Epidermal melanocyte (primary cell): ENCODE measurements around the gene CACNA1S.

ENCODE experiments used
- DNase-seq: peaks from one replicate; pipeline ENCODE4 v3.0.0; 2011; ENCODE audit warnings: low spot score; ENCODE audit not compliant: insufficient read length

Gene CACNA1S

DNA sequence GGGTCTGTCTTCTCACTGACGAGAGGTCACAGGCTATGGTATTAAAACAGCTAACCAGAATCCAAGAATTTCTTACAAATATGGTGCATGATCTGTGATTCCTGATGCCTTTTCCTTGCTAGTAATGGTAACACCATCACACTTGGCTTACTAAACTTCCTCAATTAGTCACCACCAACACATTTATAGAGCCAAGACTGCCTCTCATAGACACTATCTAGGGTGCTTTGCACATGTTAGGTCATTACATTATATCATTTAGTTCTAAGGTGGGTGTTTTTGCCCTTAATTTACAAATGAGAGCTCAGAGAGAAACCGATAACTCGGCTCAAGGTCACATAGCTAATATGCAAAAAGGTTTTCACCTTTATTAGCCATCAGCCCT, 97.4 kb downstream of the CACNA1S start:
- no peak for DNase-seq

DNA sequence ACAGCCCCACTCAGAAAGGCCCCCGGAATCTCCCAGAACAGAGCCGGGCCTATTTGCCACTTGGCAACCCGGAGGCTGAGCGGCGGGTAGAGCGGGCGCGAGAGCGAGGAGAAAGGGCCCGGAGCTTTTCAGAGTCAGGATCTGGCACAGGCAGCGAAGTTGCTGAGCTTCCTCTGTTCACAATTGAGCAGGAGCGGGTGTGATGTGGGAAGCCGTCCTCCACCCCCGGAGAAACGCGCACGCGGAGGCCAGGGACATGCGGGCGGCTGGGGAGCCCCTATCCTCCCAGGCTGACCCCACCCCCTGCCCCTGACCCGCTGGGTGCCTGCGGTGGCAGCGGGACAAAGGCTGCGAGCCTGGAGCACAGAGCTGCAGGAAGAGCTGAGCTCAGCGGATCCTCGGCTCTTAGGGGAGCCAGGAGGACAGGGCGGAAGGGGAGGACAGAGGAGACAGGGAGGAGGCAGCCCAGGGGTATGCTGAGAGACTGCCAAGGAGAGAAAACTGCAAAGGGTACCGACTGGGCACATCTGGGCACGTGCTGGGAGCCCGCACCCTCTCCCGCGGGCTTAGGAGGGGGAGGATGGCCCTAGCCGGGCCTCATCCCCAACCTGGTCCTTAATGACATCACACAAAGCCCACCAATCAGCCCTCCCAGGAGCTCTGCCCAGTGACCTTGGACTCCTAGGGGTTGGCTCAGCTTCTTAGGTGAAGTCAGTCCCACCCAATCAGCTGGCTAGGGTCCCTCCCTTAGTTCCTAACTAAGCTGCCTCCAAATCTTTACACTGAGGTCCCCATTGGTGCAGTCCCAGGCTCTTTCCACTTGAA, 98.0 kb downstream of the CACNA1S start:
- no peak for DNase-seq

DNA sequence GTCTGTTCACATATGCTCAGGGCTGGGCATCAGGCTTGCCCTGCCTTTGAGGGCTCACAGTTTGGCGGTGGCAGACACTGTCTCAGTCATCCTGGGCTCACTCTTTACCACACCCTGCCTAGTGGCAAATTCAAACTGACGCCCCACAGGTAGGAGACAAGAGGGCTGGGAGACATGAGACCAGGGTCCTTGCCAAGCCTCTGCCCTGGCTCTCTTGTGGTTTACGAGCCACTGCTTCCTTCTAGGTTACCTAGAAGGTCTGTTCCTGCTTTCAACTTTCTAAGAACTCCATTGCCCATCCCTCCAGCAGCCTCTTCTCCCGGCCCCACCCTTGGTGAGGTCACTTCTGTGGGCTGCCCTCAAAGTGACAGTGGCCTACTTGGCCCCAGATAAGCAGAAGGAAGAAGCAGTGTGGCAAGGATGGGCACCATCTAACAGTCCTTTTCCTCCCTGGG, 99.2 kb downstream of the CACNA1S start:
- no peak for DNase-seq

DNA sequence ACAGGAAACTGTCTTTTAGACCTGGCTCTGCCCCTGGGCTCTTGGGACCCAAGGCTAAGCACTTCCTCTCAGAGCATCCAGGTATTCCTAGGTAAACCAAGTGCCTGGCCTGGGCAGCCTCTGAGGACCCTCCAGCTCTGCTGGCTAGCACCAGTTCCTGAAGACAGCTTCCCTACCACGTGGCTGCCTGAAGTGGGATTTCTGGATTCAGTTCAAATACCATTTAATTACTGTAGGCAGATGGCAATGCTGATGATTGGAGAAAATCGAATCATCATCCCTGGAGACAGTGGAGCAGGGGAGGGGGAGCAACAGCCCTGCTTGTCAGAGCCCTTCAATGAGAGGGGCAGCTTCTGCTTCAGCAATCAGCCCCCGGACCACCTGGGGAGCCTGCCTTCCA, 100.6 kb downstream of the CACNA1S start:
- no peak for DNase-seq

DNA sequence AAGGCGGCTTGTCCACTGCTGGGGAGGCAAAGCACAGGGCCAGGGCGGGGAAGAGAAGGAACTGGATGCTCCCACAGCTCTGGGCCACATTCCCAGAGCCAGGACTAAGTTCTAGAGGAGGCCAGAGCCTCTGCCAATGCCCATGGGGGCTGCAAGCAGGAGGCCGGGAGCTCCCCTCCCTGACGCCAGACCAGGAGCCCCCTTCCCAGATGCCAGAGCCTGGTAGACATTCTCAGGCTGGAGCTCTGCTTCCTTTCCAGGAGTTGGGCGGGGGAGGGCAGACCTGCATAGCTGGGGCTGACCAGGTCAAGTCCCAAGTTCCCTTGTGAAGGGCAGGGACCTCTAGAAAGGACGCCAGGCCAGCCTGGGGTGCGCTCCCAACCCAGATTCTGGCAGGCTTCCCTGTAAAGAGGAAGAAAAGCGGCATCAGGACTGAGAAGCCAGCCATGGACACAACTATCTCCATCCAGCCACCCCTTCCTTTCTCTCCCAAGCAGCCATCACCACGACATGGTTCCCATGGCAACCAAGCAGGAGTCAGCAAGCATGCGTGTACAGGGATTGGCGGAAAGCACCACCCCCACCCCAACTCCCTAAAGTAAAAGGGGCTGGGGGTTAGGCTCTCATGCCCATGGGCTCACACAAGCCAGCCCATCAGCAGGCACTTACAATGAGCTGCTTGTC, 102.1 kb downstream of the CACNA1S start:
- DNase-seq = no peak

DNA sequence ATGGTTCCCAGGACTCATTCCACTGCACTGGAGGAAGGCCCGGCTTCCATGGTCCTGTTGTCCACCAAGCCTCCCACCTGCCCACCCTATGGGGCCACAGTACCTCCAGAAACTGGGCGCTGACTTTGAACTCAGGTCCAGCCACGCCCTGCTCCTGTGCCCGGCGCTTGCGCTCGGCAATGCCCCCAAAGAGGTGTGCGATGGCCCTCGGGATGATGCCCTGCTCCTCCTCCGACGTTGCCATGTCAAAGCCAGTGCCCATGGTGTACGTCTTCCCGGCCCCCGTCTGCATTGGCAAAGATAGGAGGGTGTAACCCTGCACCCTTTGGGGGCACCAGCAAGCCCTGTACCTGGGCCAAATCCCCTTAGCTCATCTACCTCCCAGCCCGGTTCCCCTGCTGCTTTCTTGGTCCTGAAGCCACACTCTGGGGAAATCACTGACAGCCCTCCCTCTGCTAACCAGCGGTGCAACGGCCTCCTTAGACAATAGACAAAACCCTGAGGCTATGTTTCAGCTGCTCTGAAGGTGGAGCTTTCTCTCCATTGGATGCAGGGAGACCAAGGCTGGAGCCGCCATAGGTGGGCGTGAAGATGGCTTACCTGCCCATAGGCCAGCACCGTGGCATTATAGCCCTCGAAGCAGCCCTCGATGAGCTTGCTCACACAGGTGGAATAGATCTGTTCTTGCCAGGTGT, 103.4 kb downstream of the CACNA1S start:
- DNase-seq = no peak

DNA sequence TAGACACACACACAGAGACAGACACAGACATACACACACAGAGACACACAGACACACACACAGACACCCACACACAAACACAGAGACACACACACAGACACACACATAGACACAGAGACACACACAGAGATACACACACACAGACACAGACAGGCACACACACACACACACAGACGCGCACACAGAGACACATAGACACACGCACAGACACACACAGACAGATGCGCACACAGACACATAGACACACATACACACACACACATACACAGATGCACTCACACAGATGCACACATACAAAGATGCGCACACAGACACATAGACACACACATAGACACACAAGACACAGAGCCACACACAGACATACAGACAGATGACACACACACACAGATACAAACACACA, 104.7 kb downstream of the CACNA1S start:
- no peak for DNase-seq

DNA sequence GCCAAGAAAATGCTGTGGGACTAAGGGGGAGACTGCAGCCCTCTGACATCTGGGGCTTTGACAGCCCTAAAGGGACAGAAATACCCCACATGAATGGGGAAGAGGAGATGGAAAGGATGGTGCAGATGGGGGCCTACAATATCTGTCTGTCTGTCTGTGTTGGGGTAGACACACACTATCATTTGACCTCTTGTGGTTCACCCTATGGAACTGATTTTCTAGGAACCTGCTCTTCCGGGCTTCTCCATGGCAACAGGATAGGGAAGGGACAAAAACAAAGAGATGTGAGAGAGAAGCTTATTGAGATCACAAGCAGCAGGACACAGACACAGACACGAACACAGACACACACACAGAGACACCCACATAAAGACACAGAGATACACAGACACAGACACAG, 105.8 kb downstream of the CACNA1S start:
- DNase-seq = no peak

DNA sequence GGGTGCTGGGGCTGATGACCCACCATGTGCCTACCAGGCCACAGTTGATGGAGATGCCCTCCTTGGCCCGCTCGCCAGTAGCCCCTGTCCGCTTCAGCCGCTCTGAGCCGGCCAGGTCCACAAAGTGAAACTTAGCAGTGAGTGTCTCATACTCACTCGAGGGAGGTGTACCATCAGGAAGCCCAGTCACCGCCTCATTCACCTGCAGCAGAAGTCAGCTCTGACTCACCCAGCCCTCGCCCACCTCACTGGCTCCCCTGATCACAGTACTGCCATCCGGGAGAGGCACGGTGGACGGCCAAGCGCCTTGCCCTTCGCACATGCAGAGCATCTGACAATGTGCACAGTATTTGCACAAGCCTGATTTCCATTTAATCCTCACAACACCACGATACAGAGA, 107.5 kb downstream of the CACNA1S start:
- no peak for DNase-seq

DNA sequence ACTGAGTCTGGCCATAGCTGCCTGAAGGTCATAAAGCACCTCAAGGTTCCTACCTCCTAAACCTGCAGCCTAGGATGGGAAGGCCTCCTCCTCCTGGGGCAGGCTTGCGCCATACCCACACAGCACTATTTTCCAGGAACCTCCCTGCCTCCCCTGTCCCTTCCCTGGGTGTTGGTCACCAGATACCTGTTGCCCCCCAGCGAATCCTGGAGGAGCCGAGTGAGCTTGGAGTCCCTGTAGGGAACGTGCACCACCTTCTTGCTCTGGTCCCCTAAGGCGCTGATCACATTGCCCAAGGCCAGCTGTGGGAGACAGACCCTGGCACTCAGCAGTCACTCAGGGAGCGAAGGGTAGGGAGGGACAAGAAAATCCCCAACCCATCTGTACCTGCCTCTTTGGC, 108.1 kb downstream of the CACNA1S start:
- DNase-seq = no peak

DNA sequence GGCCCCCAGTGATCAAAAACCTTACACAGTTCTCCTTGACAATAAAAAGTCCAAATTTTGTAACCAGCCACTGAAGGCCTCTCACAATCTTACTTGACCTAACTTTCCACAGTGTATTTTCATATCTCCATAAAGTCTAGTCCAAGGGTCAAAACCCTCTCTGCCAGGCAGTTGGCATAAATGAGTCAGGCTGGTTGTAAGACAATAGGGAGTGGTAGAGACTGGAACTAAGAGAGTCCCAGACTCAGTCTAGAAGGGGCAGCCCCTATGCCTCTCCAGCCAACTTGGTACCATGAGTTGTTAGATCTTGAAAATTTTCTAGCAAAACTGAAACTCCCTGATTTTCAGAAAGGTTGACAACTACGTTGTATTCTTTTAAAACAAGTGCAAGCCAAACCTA, 109.7 kb downstream of the CACNA1S start:
- DNase-seq = no peak

DNA sequence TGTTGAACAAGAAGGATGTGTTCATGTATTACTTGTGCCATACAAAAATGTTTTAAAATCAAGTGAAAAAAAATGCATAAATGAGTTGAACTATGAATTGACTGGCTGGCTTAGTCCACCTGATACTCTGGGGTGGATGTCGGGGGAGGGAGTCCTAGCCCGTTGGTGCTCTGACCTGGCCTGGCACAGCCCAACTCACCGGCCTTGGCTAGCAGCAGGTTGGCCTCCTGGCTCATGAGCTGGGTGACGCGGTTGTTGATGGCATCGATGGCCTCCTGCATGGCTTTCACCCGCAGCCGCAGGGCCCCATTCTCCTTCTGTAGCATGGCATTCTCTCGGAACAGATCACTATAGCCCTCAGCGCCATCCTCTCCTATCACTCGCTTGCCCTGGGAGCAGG, 110.3 kb downstream of the CACNA1S start:
- no peak for DNase-seq

DNA sequence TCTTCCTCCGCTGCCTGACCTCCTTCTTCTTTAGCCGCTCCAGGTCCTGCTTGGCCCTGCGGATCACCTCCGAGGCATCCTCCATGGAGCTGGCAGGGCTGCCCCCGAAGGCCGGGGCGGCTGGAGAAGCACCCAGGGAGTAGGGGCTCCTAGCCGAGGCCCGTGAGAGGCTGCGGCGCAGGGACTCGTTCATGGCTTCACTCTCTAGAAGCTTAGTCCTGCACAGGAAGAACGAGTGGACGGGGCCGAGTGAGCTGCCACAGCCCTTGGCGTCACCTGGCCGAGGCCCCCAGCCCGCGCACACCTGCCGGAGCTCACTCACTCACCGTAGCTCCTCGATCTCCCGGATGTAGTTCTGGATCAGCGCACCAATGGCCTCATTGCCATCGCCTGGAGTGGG, 111.8 kb downstream of the CACNA1S start:
- DNase-seq = no peak

DNA sequence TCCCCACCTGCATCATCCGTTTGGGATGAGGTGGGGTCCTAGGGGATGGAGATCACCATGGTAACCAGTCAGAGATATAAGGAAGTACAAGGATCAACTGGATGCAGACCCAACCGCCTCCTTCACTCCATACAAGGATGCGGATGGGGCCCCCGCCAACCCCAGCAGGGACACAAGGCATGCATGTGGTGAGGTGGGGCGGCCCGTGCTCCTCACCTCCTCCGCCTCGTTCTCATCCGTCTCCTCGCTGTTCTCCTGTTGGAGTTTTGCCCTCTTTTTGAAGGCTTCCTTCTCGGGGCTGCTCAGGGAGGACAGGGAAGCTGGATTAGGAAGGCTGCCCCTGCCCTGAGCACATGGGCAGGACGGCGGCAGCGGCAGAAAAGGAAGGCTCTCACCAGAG, 112.6 kb downstream of the CACNA1S start:
- DNase-seq = no peak

DNA sequence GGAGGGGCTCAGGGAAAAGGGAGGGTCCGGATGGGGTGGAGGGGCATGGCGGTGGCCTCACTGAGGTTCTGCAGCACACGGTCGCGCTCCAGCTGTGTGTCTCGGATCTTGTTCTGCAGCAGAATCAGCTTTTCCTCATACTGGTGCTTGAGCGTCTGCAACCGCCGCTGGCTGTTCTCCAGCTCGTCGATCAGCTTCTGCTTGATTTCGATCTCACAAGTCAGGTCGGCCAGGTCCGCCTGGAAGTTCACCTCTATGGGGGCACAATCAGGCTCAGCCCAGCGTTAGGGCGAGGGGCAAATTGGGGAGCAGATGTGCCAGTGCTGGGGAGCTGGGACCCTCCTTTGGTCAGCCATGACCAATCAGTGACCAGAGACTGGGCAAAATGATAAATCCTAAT, 113.9 kb downstream of the CACNA1S start:
- DNase-seq = no peak

DNA sequence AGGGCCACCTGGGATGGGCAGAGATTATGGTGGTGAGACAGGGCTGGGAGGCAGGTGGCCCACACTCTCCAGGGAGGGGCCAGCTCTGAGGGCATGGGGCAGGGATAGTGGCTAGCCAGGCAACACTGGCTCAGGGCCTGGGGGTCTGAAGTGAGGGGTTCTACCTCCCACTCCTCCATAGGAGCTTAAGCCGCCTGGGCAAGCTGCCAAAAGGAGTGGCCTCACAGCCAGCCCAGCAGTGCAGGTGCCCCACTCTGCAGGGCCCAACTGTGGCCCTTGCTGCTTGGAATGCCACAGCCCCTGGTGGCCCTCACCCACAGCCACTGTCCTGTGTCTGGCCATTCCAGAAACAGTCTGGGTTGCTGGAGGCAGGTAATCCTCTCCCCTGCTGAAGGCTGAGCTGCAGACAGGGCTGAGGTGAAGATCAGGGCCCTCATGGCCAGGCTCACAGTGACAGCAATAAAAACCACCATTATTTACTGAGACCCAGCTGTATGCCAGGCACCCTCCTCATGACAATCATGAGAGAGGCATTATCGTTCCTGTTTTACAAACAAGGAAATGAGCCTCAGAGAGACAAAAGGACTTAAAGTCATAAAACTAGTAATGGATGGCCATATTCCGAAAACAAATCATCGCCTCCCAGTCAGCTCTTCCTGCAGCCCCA, 119.7 kb downstream of the CACNA1S start:
- DNase-seq = no peak

DNA sequence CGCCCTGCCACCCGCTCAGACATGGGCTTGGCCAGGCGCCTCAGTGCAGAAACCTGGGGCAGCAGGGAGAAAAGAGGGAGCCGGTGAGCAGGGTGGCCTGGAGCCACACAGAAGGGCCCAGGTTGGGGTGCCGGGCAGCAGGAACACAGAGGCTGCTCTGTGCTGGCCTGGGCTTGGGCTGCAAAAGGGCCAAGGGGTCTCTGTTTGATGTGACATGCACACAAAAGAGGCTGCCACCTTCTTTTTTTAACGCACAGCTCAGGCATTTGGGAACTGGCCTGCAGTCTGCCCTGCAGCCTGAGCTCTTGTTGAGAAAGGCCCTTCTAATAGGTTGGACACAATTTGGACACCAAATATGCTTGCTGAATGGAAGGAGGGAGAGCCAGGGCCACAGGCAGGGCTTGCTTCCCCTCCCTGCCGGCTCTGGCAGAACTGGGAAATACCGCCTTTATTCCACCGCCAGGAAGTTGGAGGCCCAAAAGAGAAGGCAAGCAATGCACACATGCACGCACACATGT, 121.1 kb downstream of the CACNA1S start:
- no peak for DNase-seq

DNA sequence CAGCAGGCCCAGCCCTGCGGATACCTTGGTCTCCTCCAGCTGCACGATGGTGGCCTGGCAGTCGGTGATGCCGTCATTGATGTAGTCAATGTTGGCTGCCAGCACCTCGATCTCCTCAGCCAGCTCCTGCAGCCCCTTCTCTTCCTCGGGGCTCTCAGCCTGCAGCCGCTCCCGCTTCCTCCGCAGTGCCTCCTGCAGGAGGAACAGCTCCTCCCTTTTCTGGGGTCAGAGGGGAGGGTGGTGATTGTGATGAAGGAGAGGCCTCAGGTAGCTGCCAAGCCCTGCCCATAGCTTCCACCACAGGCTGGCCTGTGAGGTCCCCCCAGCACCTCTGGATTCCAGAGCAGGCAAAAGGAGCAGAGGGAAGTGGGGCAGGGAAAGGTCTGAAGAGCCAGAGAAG, 122.1 kb downstream of the CACNA1S start:
- DNase-seq = no peak
